GM12878 (cell line): Measurements from ENCODE around the gene METTL21C. TPM values are rescaled to one million over a fixed set of nuclear protein-coding genes. Genes with fewer than 3 reads are reported as not detected.

Experiments used
- ATAC-seq: fragments of 200-7000 bp; cut with Tn5 transposase; 3 replicates; pipeline ENCODE4 v1.9.1; 2020; ENCODE audit warnings: mild to moderate bottlenecking, moderate library complexity
- BruUV-seq: library from RNA; stranded (reverse); fragments of 400-500 nt; replicated peaks from 2 replicates; lab custom pipeline; 2021; lab: Mats Ljungman, UMichigan
- CTCF ChIA-PET: fragments of 300-600 bp; sonication (Branson Sonifier 250); formaldehyde crosslinking; extraction: SDS; loops from one replicate; lab custom pipeline; 2021; ENCODE audit warnings: inconsistent platforms; lab: Yijun Ruan, JAX
- POLR2A ChIA-PET: fragments of 350-600 bp; formaldehyde crosslinking; extraction: SDS; loops from one replicate; lab custom pipeline; 2021; ENCODE audit warnings: inconsistent platforms; lab: Charles Lee
- RAD21 ChIA-PET: fragments of 300-600 bp; sonication (Branson Sonifier 250); formaldehyde crosslinking; loops from one replicate; lab custom pipeline; 2023; ENCODE audit warnings: antibody characterized with exemption; ENCODE audit not compliant: unreplicated experiment; lab: Charles Lee
- SMC1A ChIA-PET: fragments of 300-600 bp; sonication (Branson Sonifier 250); formaldehyde crosslinking; loops from one replicate; lab custom pipeline; 2023; ENCODE audit not compliant: unreplicated experiment, uncharacterized antibody; lab: Charles Lee
- DNase-seq: peaks from one replicate; pipeline ENCODE4 v3.0.0-alpha.2; 2011; ENCODE audit warnings: low read depth, low spot score
- FAIRE-seq: peaks from 3 replicates; lab custom pipeline; 2011; peaks lifted over from hg19 to GRCh38; lab: Jason Lieb, UNC
- H2AFZ ChIP-seq: 2 replicates; pipeline ENCODE4 v1.6.0; 2011; ENCODE audit warnings: low read depth, low read length, control low read depth; ENCODE audit not compliant: control insufficient read depth
- H3K27ac ChIP-seq: 2 replicates; pipeline ENCODE4 v1.5.1; 2011; ENCODE audit warnings: control low read depth; ENCODE audit not compliant: control insufficient read depth, insufficient read depth
- H3K27me3 ChIP-seq, 2 experiments: replicated peaks in 1 of 2; 2 replicates each; pipeline versions ENCODE4 v1.6.0 to v1.6.1; 2011; ENCODE audit warnings: low read length in 1 of 2; ENCODE audit not compliant: control insufficient read depth in 2 of 2, insufficient read depth in 2 of 2
- H3K36me3 ChIP-seq, 2 experiments: 2 replicates each; pipeline ENCODE4 v1.5.1; 2011; ENCODE audit warnings: low read length in 1 of 2; ENCODE audit not compliant: control insufficient read depth in 2 of 2, insufficient read depth in 2 of 2
- H3K4me1 ChIP-seq: 2 replicates; pipeline ENCODE4 v1.6.1; 2011; ENCODE audit warnings: mild to moderate bottlenecking, low read length, moderate library complexity, mixed read lengths; ENCODE audit not compliant: control insufficient read depth, insufficient read depth
- H3K4me2 ChIP-seq: 2 replicates; pipeline ENCODE4 v1.6.0; 2011; ENCODE audit warnings: control low read depth; ENCODE audit not compliant: control insufficient read depth, insufficient read depth
- H3K4me3 ChIP-seq: fragments of 200-600 bp; sonication (generic); 2 replicates; pipeline ENCODE4 v1.5.1; 2016
- H3K79me2 ChIP-seq: 2 replicates; pipeline ENCODE4 v1.6.0; 2011; ENCODE audit warnings: low read length; ENCODE audit not compliant: control insufficient read depth, insufficient read depth
- H3K9ac ChIP-seq: 2 replicates; pipeline ENCODE4 v1.8.0; 2011; ENCODE audit warnings: low read length, control low read depth, mixed read lengths; ENCODE audit not compliant: control insufficient read depth, insufficient read depth
- H3K9me3 ChIP-seq: replicated peaks from 3 replicates; pipeline ENCODE4 v1.5.1; 2011; ENCODE audit warnings: mild to moderate bottlenecking, low read length; ENCODE audit not compliant: control insufficient read depth, insufficient read depth
- H4K20me1 ChIP-seq: 2 replicates; pipeline ENCODE4 v1.6.0; 2011; ENCODE audit not compliant: control insufficient read depth, insufficient read depth
- BRCA1 ChIP-seq: IDR thresholded peaks from 2 replicates; pipeline ENCODE4 v1.6.1; 2011; ENCODE audit warnings: low read depth, low read length, improper control_type of control experiment
- E2F4 ChIP-seq: IDR thresholded peaks from 2 replicates; pipeline ENCODE4 v1.6.1; 2012; ENCODE audit warnings: low read depth, low read length, improper control_type of control experiment
- E2F8 ChIP-seq: fragments of 450-650 bp; IDR thresholded peaks from 2 replicates; pipeline ENCODE4 v1.6.1; 2018; ENCODE audit warnings: mild to moderate bottlenecking, low read depth, moderate library complexity; ENCODE audit not compliant: partially characterized antibody
- EP300 ChIP-seq, 2 experiments: fragments of 150-350 bp in 1 of 2; IDR thresholded peaks; 2 replicates each; pipeline ENCODE4 v1.6.1; 2011 to 2012; ENCODE audit warnings: low read depth in 2 of 2, low read length in 2 of 2, borderline replicate concordance in 1 of 2, improper control_type of control experiment in 1 of 2, inconsistent platforms in 1 of 2; ENCODE audit not compliant: control insufficient read depth in 1 of 2
- IKZF2 ChIP-seq, 2 experiments: fragments of 450-650 bp; IDR thresholded peaks; 2 replicates each; pipeline ENCODE4 v1.6.1; 2017; ENCODE audit warnings: mild to moderate bottlenecking in 2 of 2, moderate library complexity in 2 of 2
- JUND ChIP-seq: IDR thresholded peaks from 2 replicates; pipeline ENCODE4 v1.6.1; 2012; ENCODE audit warnings: low read depth, mild to moderate bottlenecking, low read length, improper control_type of control experiment, moderate library complexity
- MAX ChIP-seq: IDR thresholded peaks from 2 replicates; pipeline ENCODE4 v1.6.1; 2012; ENCODE audit warnings: low read depth, low read length, improper control_type of control experiment
- NBN ChIP-seq: fragments of 450-650 bp; IDR thresholded peaks from 2 replicates; pipeline ENCODE4 v1.6.1; 2016
- NFYA ChIP-seq: IDR thresholded peaks from 2 replicates; pipeline ENCODE4 v1.6.1; 2011; ENCODE audit warnings: low read depth, mild to moderate bottlenecking, low read length, improper control_type of control experiment, borderline replicate concordance
- PML ChIP-seq: IDR thresholded peaks from 2 replicates; pipeline ENCODE4 v1.6.1; 2012; ENCODE audit warnings: low read length, inconsistent platforms
- SPI1 ChIP-seq: IDR thresholded peaks from 2 replicates; pipeline ENCODE4 v1.6.1; 2011; ENCODE audit warnings: low read depth, mild to moderate bottlenecking, low read length, moderate library complexity, borderline replicate concordance; ENCODE audit not compliant: insufficient read depth
- SREBF1 ChIP-seq: IDR thresholded peaks from 2 replicates; pipeline ENCODE4 v1.6.1; 2012; ENCODE audit warnings: mild to moderate bottlenecking, low read length
- SUZ12 ChIP-seq: fragments of 200-600 bp; sonication (generic); IDR thresholded peaks from one replicate; pipeline ENCODE4 v1.6.1; 2018; ENCODE audit warnings: antibody characterized with exemption, mild to moderate bottlenecking; ENCODE audit not compliant: unreplicated experiment
- ZNF592 ChIP-seq: fragments of 450-650 bp; IDR thresholded peaks from 2 replicates; pipeline ENCODE4 v1.6.1; 2017; ENCODE audit warnings: mild to moderate bottlenecking, moderate library complexity
- WGBS: methylation state at CpG from one replicate; pipeline ENCODE4 v1.1.6; 2016; ENCODE audit warnings: low lambda C conversion rate; ENCODE audit not compliant: insufficient replicate concordance, insufficient coverage; ENCODE audit errors: missing lambda C conversion rate; 5-methylcytosine and 5-hydroxymethylcytosine counted together
- in situ Hi-C: fragments of 300-500 bp; cut with MboI; formaldehyde crosslinking; loops from 9 replicates; pipeline ENCODE4 v1.14.3; 2018; ENCODE audit warnings: mixed read lengths
- intact Hi-C: fragments of 100-400 bp; cut with micrococcal nuclease; formaldehyde crosslinking; loops from one replicate; pipeline ENCODE4 v1.14.2; 2022; ENCODE audit not compliant: unreplicated experiment
- polyA plus RNA-seq, 11 experiments: library from polyadenylated mRNA; depleted of rRNA in 4 of 11; unstranded in 6 of 11; stranded (reverse) in 5 of 11; fragments of >200 nt; fragmentation: Nextera tagmentation in 4 of 11; fragmentation: Illumina TruSeq in 1 of 11; extraction: Ambion mirVana in 4 of 11; extraction: Trizol in 1 of 11; gene quantifications; 1 replicate in 1 of 11; 2 replicates in 10 of 11; pipeline versions ENCODE4 v1.2.1 to v1.2.3, GENCODE V29; 2011 to 2016; ENCODE audit warnings: inconsistent platforms in 2 of 11, missing spikeins in 2 of 11, low read depth in 1 of 11
- total RNA-seq, 4 experiments: library from RNA; depleted of rRNA in 3 of 4; stranded (reverse); fragments of >200 nt in 3 of 4; fragmentation: Illumina TruSeq in 1 of 4; extraction: Trizol in 1 of 4; gene quantifications; 2 replicates each; pipeline versions ENCODE4 v1.2.1 to v1.2.3, GENCODE V29; 2013 to 2021
- TF ChIP-seq, protein P1 (sequence below): IDR thresholded peaks from 2 replicates; pipeline ENCODE4 v1.6.1; 2011; ENCODE audit warnings: borderline replicate concordance, low read depth, mild to moderate bottlenecking, moderate library complexity, mixed read lengths, low read length; ENCODE audit not compliant: insufficient read depth; ENCODE audit errors: extremely low read length

The METTL21C gene
- total and polyA plus RNA-seq, 10 of the 15 experiments (the other 5 are each of a cell fraction or from before 2014, with no cell fraction given) = 0.13 TPM; not detected in 9

GRCh38 chr13:102658660-102659059, 36.2 kb downstream of the METTL21C start:
- Histone ChIP-seq H3K9me3 (peaks cover 1% of the 10 kb centered on the region; the same call in 2 of the 3 replicates), H3K27ac (no peak overlapping the region), H2AFZ (no peak overlapping the region), H3K4me2 (no peak overlapping the region), H3K36me3 (peaks cover 6 to 29% of the 10 kb centered on the region in 2 experiments), H3K79me2 (no peaks in the 10 kb centered on the region), H3K4me3 (no peak overlapping the region), H4K20me1 (no peaks in the 10 kb centered on the region), H3K4me1 (no peaks in the 10 kb centered on the region), H3K27me3 (no peaks in the 10 kb centered on the region), H3K9ac (no peak overlapping the region)
- POLR2A ChIA-PET = no interaction called here
- SMC1A ChIA-PET = interaction anchor here (1.1 to 1.3 kb wide), 2 partner anchors 11 to 212 kb away, joined by 3 to 4 read pairs; no protein-coding TSS in a partner anchor
- WGBS = 93% methylated on average over 3 of the region's 3 CpGs
- CTCF ChIA-PET = interaction anchor here (1.0 kb wide), 2 partner anchors 34 to 67 kb away, joined by 3 to 4 read pairs; no protein-coding TSS in a partner anchor
- BruUV-seq = no TSS peak
- DNase-seq (no peak), FAIRE-seq (no peak), ATAC-seq (no peak)
- intact Hi-C loops (no loop called here), in situ Hi-C loops (no loop called here)
- RAD21 ChIA-PET = no interaction called here
- no peak for TF ChIP-seq BRCA1
- TF ChIP-seq E2F8 = no peak
- no peak for TF ChIP-seq SREBF1
- TF ChIP-seq NFYA = no peak
- TF ChIP-seq, protein P1, sequence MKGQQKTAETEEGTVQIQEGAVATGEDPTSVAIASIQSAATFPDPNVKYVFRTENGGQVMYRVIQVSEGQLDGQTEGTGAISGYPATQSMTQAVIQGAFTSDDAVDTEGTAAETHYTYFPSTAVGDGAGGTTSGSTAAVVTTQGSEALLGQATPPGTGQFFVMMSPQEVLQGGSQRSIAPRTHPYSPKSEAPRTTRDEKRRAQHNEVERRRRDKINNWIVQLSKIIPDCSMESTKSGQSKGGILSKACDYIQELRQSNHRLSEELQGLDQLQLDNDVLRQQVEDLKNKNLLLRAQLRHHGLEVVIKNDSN = no peak
- no peak for TF ChIP-seq E2F4
- no peak for TF ChIP-seq MAX
- TF ChIP-seq IKZF2 (IDR thresholded peaks at IDR 0.05) = no peak
- no peak for TF ChIP-seq JUND
- no peak for TF ChIP-seq PML
- no peak for TF ChIP-seq EP300 (IDR thresholded peaks at IDR 0.05; ENCODE audit: borderline replicate concordance in 1 of 2, control insufficient read depth in 1 of 2, low read depth in 2 of 2, low read length in 2 of 2)
- no peak for TF ChIP-seq ZNF592
- no peak for TF ChIP-seq SUZ12
- TF ChIP-seq SPI1 = no peak
- TF ChIP-seq NBN = no peak
